OCI-LY7 (cell line): Measurements from ENCODE around the gene TANC1. TPM values are rescaled to one million over a fixed set of nuclear protein-coding genes. Genes with fewer than 3 reads are reported as not detected.

Source experiments
- BruUV-seq: library from RNA; stranded (reverse); fragments of 400-500 nt; replicated peaks from 2 replicates; lab custom pipeline; 2021; lab: Mats Ljungman, UMichigan
- CTCF ChIA-PET: fragments of 300-600 bp; sonication (Branson Sonifier 250); formaldehyde crosslinking; loops from one replicate; lab custom pipeline; 2022; ENCODE audit warnings: antibody characterized with exemption; ENCODE audit not compliant: unreplicated experiment; lab: Charles Lee
- POLR2A ChIA-PET: fragments of 300-600 bp; sonication (Branson Sonifier 250); formaldehyde crosslinking; loops from one replicate; lab custom pipeline; 2022; ENCODE audit warnings: antibody characterized with exemption; lab: Charles Lee
- DNase-seq: peaks from one replicate; pipeline ENCODE4 v3.0.0-alpha.2; 2015; ENCODE audit warnings: low spot score
- H2AFZ ChIP-seq: fragments of 200-600 bp; sonication (generic), shearing (Covaris generic); 2 replicates; pipeline ENCODE4 v1.6.1; 2014; ENCODE audit warnings: mild to moderate bottlenecking, antibody characterized with exemption, low read length, moderate library complexity
- H3K27ac ChIP-seq: fragments of 200-600 bp; sonication (generic); 2 replicates; pipeline ENCODE4 v1.5.1; 2014; ENCODE audit warnings: mixed run types, low read depth, mild to moderate bottlenecking, moderate library complexity, low read length, inconsistent platforms; ENCODE audit not compliant: poor library complexity, severe bottlenecking
- H3K36me3 ChIP-seq: fragments of 200-600 bp; sonication (generic); 2 replicates; pipeline ENCODE4 v1.6.1; 2014; ENCODE audit warnings: mild to moderate bottlenecking, antibody characterized with exemption, low read length, moderate library complexity, mixed read lengths; ENCODE audit not compliant: insufficient read depth
- H3K4me1 ChIP-seq: fragments of 200-600 bp; sonication (generic); 2 replicates; pipeline ENCODE4 v1.5.1; 2014; ENCODE audit warnings: mild to moderate bottlenecking, low read length; ENCODE audit not compliant: insufficient read depth, poor library complexity, severe bottlenecking
- H3K4me2 ChIP-seq: fragments of 200-600 bp; sonication (generic); 2 replicates; pipeline ENCODE4 v1.6.1; 2014; ENCODE audit warnings: mild to moderate bottlenecking, low read length
- H3K4me3 ChIP-seq: fragments of 200-600 bp; sonication (generic); 2 replicates; pipeline ENCODE4 v1.5.1; 2014; ENCODE audit warnings: mild to moderate bottlenecking, low read depth, low read length; ENCODE audit not compliant: poor library complexity, severe bottlenecking
- H3K79me2 ChIP-seq: fragments of 200-600 bp; sonication (generic); 2 replicates; pipeline ENCODE4 v1.6.1; 2016; ENCODE audit warnings: low read depth, mild to moderate bottlenecking, low read length, moderate library complexity, mixed read lengths; ENCODE audit not compliant: insufficient read depth
- H3K9me2 ChIP-seq: fragments of 200-600 bp; sonication (generic); 2 replicates; pipeline ENCODE4 v1.6.1; 2016; ENCODE audit warnings: mild to moderate bottlenecking, low read length, mixed read lengths; ENCODE audit not compliant: insufficient read depth
- H3K9me3 ChIP-seq: fragments of 200-600 bp; sonication (generic); 2 replicates; pipeline ENCODE4 v1.6.1; 2014; ENCODE audit warnings: mild to moderate bottlenecking, mixed run types, low read length, mixed read lengths
- H4K20me1 ChIP-seq: fragments of 200-600 bp; sonication (generic); 2 replicates; pipeline ENCODE4 v1.6.1; 2014; ENCODE audit warnings: mild to moderate bottlenecking, antibody characterized with exemption, low read length, moderate library complexity, mixed read lengths; ENCODE audit not compliant: insufficient read depth
- CTCF ChIP-seq: fragments of 200-600 bp; sonication (generic); conservative IDR thresholded peaks from 2 replicates; pipeline ENCODE4 v1.5.1; 2014; ENCODE audit warnings: mild to moderate bottlenecking, antibody characterized with exemption, low read length, moderate library complexity, mixed read lengths
- EZH2phosphoT487 ChIP-seq: fragments of 200-600 bp; sonication (generic); IDR thresholded peaks from 2 replicates; pipeline ENCODE4 v1.6.1; 2018; ENCODE audit warnings: low read depth, borderline replicate concordance, mild to moderate bottlenecking, mixed run types, antibody characterized with exemption, low read length, moderate library complexity, mixed read lengths
- intact Hi-C: fragments of 100-400 bp; cut with micrococcal nuclease; formaldehyde crosslinking; loops from one replicate; pipeline ENCODE4 v1.10.0; 2022; ENCODE audit not compliant: unreplicated experiment
- total RNA-seq, 2 experiments: library from RNA; depleted of rRNA in 1 of 2; stranded (reverse); fragments of >200 nt in 1 of 2; shearing (Covaris generic) in 1 of 2; gene quantifications; 2 replicates each; pipeline ENCODE4 v1.2.3, GENCODE V29; 2014 to 2022

Gene TANC1
- total RNA-seq, 2 experiments from 2014 or later, result 0.04 TPM; not detected in 1

- no peak overlapping the region for H3K27ac ChIP-seq
- POLR2A ChIA-PET, result interaction anchor here (0.9 kb wide), 1 partner anchor 13 kb away, joined by 3 read pairs; no protein-coding TSS in a partner anchor
- H2AFZ ChIP-seq, result no peak overlapping the region
- intact Hi-C loops, result no loop called here
- H3K4me3 ChIP-seq, result no peak overlapping the region
- H3K9me3 ChIP-seq, result no peaks in the 10 kb centered on the region
- TF ChIP-seq CTCF (no peak), EZH2phosphoT487 (no peak)
- no peak for DNase-seq
- CTCF ChIA-PET, result no interaction called here
- H3K9me2 ChIP-seq, result no peaks in the 10 kb centered on the region
- no peaks in the 10 kb centered on the region for H3K79me2 ChIP-seq
- no peaks in the 10 kb centered on the region for H4K20me1 ChIP-seq
- BruUV-seq, result no TSS peak
- no peaks in the 10 kb centered on the region for H3K36me3 ChIP-seq
- no peak overlapping the region for H3K4me2 ChIP-seq
- no peaks in the 10 kb centered on the region for H3K4me1 ChIP-seq
These were observed 264.2 kb downstream of the TANC1 start for GRCh38 chr2:159232456-159233170.

- no peaks in the 10 kb centered on the region for H3K79me2 ChIP-seq
- H3K4me3 ChIP-seq, result no peak overlapping the region
- no TSS peak for BruUV-seq
- no peak overlapping the region for H3K27ac ChIP-seq
- no peaks in the 10 kb centered on the region for H3K4me1 ChIP-seq
- H3K9me3 ChIP-seq, result no peaks in the 10 kb centered on the region
- intact Hi-C loops, result no loop called here
- H3K4me2 ChIP-seq, result no peak overlapping the region
- TF ChIP-seq EZH2phosphoT487 (no peak), CTCF (no peak)
- ChIA-PET POLR2A (interaction anchor here (0.6 to 1.1 kb wide), 3 partner anchors 12 to 1102 kb away, joined by 3 to 4 read pairs (median 3); no protein-coding TSS in a partner anchor), CTCF (no interaction called here)
- no peak overlapping the region for H2AFZ ChIP-seq
- H4K20me1 ChIP-seq, result no peaks in the 10 kb centered on the region
- no peaks in the 10 kb centered on the region for H3K9me2 ChIP-seq
- no peak for DNase-seq
- no peaks in the 10 kb centered on the region for H3K36me3 ChIP-seq
These were observed 266.4 kb downstream of the TANC1 start for GRCh38 chr2:159234868-159235267.

GRCh38 chr2:159243529-159243928, 275.1 kb downstream of the TANC1 start:
- POLR2A ChIA-PET, result interaction anchor here (0.7 to 1.6 kb wide), 2 partner anchors 16 to 19 kb away, joined by 3 read pairs; no protein-coding TSS in a partner anchor
- Histone ChIP-seq H4K20me1 (no peaks in the 10 kb centered on the region), H3K4me3 (no peak overlapping the region), H3K9me3 (no peaks in the 10 kb centered on the region), H3K4me1 (no peaks in the 10 kb centered on the region), H2AFZ (no peak overlapping the region), H3K36me3 (no peaks in the 10 kb centered on the region), H3K79me2 (no peaks in the 10 kb centered on the region), H3K9me2 (no peaks in the 10 kb centered on the region), H3K27ac (no peak overlapping the region), H3K4me2 (no peak overlapping the region)
- DNase-seq, result no peak
- TF ChIP-seq CTCF (no peak), EZH2phosphoT487 (no peak)
- CTCF ChIA-PET, result no interaction called here
- BruUV-seq, result no TSS peak
- intact Hi-C loops, result no loop called here
